Central memory CD4-positive, alpha-beta T cell (primary cell): ENCODE results near the gene ANKDD1A.
A peak's percentile ranks its signal among the peaks of the same experiment; 100 is the strongest.

ENCODE experiments used
- DNase-seq: peaks from one replicate; pipeline ENCODE4 v3.0.0; 2022
- total RNA-seq, 3 experiments: gene quantifications; one replicate each; lab custom pipeline; 2026; lab: John Stamatoyannopoulos, UW

The ANKDD1A gene
- 1.1 to 16.4 (median 11.7) reads per million in 3 experiments for total RNA-seq

GRCh38 chr15:64911311-64912186, at the start of gene ANKDD1A:
Gene ANKDD1A (plus strand): TSS chr15:64911902. CDS start chr15:64911931, 29 bp downstream.
- no peak for DNase-seq

DNA sequence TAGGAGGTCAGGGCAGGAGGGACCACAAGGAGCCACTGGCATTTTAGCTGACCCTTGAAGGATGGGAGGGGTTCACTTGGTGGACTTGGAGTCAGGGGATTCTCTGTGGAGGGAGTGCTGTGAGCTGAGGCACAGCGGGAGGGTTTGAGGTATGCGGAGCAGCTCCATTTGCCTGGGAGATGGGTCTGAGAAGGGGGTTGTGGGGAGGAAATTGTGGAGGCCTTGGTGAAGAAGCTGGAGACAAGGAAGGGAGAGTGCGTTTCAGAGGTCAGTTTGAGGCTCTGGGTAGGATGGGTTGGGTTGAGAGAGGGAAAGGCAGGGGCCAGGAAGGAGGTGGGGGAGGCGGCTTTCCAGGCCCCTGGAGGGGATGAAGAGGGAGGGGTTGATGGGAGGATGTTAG, 49.7 kb upstream of the ANKDD1A start:
- DNase-seq: no peak

- no peak for DNase-seq
These were observed 49.3 kb upstream of the ANKDD1A start for GRCh38 chr15:64862408-64862807.

GRCh38 chr15:64864068-64864467, 47.6 kb upstream of the ANKDD1A start:
- DNase-seq: no peak

DNA sequence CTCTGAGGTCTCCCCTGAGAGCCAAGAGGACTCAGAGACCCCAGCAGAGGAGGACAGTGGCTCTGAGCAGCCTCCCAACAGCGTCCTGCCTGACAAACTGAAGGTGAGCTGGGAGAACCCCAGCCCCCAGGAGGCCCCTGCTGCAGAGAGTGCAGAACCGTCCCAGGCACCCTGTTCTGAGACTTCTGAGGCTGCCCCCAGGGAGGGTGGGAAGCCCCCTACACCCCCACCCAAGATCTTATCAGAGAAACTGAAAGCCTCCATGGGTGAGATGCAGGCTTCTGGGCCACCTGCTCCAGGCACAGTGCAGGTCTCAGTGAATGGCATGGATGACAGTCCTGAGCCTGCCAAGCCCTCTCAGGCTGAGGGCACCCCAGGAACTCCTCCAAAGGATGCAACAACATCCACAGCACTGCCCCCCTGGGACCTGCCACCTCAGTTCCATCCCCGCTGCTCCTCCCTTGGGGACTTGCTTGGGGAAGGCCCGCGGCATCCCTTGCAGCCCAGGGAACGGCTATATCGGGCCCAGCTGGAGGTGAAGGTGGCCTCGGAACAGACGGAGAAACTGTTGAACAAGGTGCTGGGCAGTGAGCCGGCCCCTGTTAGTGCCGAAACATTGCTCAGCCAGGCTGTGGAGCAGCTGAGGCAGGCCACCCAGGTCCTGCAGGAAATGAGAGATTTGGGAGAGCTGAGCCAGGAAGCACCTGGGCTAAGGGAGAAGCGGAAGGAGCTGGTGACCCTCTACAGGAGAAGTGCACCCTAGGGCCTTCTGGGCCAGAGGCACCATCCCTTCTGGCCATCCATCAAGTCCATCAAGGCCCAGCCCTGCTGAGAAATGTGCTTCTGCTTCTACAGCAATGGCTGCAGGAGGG, 46.3 kb upstream of the ANKDD1A start:
- no peak for DNase-seq

GRCh38 chr15:64865998-64866520, 45.6 kb upstream of the ANKDD1A start:
- no peak for DNase-seq

- DNase-seq: no peak
These were observed 42.2 kb upstream of the ANKDD1A start for GRCh38 chr15:64869501-64869900.

DNA sequence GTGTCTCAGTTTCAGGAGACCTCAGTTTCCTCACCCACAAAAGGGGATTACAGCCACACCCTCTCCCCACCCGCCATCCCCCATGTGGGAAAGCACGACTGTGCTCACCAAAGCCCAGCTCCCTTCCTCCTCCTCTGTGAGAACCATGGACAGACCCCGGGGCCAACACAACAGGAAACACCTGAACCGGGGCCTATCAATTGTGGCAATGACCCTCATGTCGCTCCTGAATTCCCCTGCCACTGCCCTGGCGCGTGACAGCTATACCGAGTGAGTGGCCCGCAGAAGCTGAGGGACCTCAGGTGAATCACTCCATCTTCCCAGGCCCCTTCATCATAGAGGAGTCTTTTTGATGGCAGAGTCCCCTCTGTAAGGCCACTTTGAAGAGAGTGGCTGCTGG, 41.3 kb upstream of the ANKDD1A start:
- no peak for DNase-seq

DNA sequence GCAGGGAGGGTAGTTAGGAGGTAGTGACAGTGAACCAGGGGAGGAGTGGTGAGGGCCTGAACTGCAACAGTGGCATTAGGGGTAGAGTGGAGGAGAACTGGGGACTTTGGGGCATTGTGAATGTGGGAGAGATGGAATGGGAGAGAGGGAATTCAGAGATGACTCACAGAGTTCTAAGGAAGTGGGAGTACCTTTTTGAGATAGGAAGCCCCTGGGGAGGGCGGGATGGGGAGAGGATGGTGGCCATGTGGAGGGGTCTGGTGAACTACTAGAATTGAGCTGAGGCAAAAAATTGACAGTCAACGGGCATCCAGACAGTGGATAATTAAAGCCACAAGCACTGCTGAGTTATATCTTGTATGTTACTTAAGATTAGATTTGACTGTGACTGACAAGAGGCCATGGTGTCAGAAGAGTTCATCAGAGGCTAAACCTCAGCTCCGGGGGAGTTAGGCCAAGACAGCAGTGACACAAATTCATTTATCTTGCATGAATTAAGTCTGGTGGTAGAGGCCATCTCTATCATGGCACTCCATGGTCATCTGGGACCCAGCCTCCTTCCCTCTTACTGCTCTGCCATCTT, 36.0 kb upstream of the ANKDD1A start:
- DNase-seq: no peak

- DNase-seq: no peak
These were observed 34.3 kb upstream of the ANKDD1A start for GRCh38 chr15:64877435-64877834.

DNA sequence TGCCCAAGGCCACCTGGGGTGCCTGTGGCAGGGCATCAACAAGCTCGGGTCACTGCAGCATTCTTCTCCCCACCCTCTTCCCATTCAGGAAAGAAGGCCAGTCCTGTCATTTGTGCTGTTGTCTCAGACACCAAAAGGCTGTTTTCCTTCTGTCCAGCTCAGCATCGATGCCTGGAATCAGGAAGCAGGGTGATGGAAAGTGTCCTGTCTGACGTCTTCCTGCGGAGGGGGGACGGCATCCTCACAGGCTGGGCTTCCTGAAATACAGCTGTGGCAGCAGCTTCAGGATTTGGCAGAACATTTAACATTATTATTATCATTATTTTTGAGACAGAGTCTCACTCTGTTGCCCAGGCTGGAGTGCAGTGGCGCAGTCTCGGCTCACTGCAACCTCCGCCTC, 33.0 kb upstream of the ANKDD1A start:
- no peak for DNase-seq

DNA sequence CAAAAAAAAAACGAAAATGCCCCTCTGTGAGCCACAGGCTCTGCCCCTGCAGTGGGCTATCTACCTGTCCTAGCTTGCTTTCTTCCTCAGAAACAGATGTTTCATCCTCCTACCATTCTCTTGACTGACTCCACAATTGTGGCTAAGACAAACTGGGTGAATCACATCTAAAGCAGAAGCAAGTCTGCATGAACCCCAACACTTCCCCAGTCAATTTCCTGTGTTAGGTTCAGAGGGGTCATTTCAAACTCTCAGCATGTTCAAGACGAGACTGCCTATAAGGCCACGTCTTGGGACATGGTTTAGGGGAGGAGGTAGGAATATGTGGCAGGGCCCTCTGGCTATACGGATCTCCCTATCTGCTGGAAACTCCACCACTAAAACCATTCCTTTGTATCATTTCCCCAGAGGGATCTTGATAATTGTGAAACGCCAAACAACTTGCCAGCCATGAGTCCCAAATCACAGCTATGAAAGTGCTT, 28.6 kb upstream of the ANKDD1A start:
- DNase-seq: no peak

- peak; percentile 56 for DNase-seq
These were observed 27.6 kb upstream of the ANKDD1A start for GRCh38 chr15:64883997-64884511.

DNA sequence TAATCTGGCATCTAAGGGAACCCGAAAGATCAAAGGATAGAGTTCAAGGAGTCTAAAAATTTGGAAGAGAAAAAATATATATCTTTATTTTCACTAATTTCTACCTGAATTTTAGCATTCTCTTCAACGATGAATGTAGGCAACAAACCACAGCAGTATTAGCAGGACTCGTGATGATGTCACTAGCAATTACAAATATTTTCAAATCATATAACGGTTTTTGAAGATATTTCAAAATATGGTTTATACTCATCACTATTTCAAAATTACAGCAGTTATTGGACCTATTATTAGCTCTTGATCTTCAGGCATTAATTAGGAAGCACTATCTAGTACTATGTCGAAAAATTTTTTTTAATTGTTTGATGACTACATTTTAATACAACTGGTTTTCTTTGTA, 27.0 kb upstream of the ANKDD1A start:
- DNase-seq: no peak

GRCh38 chr15:64888336-64888735, 23.4 kb upstream of the ANKDD1A start:
- no peak for DNase-seq

GRCh38 chr15:64891561-64891960, 20.1 kb upstream of the ANKDD1A start:
- DNase-seq: no peak

GRCh38 chr15:64892847-64893403, 18.8 kb upstream of the ANKDD1A start:
- no peak for DNase-seq

DNA sequence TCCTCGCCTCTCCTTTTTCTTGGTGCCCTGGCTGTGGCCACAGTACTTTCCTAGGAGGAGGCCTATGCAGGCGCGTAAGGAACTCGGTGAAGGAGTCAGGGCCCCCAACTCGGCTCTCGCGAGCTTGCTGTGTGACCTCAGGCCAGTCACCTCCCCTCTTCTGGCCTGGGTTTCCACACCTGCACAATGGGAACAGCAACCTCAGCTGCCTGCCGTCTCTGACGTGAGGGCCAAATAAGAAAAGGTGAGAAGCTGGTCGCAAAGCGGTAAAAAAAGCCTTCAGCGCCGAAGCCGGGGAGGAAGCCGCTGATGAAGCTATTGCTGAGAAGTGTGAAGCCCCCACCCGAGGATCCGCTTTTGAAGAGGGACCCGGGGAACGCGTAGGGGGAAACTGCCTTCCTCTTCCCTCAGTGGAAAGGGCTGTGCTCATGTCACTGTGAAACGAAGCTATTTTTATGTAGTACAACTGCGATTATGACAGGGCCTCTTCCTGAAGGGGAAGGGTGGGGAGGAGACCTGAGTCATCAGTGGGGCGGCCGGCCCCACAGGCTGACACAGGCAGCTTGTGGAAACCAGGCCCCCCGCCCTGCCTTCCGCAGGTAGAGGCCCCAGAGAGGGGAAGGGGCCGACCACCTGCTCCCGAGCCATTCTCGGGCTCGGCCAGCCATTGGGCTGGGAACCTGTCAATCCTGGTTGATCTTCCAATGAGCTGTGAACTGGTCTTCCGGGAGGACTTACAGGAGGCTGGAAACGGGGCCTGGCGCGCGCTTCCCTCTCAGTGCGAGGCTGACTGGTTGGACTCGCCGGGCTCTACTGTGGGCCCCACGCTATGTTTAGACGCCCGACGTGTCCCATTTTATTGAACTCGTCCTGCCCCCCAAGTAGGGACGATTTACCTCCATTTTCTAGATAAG, 18.0 kb upstream of the ANKDD1A start:
- peak; percentile 96 for DNase-seq

DNA sequence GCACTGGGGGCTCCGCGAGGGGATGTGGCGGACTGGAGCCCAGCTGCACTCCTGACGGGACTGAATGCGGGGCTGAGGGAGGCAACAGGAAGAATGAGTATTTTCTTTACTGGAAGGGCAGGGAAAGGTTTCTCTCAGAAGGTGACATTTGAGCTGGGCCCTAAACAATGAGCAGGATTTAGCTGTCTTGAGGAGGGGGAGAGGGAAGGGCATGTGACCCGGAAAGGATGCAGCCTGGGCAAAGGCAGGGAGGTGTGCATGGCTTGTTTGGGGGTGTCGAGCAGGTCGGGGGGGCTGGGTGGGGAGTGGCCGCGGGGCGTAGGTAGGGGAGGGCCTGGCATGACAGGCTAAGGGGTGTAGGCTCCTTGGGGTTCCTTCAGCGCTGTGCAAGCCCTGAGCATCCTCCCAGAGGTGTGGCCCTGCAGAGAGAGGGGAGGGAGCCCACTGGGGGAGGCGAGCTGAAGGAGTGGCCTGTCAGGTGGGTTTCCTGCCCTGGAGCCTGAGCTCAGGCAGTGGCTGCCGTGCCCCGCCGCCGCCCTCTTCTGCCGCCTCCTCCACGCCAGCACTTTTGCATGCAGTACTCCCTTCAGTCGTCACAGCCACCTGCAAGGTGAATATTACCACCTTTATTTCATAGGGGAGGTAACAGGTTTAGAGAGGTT, 17.2 kb upstream of the ANKDD1A start:
- DNase-seq: peak; percentile 92

GRCh38 chr15:64895285-64896065, 16.2 kb upstream of the ANKDD1A start:
- DNase-seq: peak; percentile 44
